GM20000 (cell line): ENCODE results near the gene CITED2.

Experiments used
- DNase-seq: peaks from one replicate; pipeline ENCODE4 v3.0.0; 2012; ENCODE audit warnings: low spot score
- TF ChIP-seq, protein P1 (sequence below): IDR thresholded peaks from 2 replicates; pipeline ENCODE4 v1.5.1; 2012; ENCODE audit warnings: mild to moderate bottlenecking, control low read depth; ENCODE audit errors: extremely low read depth, missing control alignments

Gene CITED2

DNA sequence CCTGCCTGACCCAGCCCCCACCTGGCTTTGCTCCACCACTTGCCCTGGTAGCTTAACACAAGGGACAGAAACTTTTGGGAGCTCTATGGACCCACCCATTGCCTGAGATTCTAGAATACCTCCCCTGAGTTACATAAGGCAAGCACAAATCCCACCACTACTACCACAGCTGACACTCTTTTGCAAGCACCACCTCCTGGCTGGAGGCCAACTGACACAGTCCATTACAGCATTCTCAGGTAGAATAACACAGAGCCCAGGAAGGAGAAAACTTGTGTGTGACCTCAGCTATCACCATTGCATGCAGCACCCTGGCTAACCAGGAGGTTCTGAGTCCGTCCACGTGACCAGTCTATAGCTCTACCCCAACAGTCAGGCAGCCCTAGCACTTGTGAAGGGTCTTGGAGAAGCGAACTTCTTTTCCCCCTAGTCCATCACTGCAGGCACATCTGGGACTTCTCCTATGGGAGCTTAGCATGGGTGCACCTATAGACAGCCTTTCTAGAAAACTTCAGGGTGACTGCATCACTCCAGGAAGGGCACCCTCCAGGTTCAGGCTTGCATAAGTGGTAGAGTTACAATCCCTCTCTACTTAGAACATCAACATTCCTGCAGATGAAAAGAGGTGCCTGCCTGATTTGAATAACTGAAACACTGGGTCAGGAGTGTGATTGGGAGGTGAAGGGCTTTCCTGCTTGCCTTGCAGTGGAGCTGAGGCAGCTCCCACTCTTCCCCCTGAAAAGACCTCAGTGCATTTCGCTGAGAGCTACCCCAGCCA is 30.1 kb downstream of the CITED2 start:
- TF ChIP-seq, protein P1, sequence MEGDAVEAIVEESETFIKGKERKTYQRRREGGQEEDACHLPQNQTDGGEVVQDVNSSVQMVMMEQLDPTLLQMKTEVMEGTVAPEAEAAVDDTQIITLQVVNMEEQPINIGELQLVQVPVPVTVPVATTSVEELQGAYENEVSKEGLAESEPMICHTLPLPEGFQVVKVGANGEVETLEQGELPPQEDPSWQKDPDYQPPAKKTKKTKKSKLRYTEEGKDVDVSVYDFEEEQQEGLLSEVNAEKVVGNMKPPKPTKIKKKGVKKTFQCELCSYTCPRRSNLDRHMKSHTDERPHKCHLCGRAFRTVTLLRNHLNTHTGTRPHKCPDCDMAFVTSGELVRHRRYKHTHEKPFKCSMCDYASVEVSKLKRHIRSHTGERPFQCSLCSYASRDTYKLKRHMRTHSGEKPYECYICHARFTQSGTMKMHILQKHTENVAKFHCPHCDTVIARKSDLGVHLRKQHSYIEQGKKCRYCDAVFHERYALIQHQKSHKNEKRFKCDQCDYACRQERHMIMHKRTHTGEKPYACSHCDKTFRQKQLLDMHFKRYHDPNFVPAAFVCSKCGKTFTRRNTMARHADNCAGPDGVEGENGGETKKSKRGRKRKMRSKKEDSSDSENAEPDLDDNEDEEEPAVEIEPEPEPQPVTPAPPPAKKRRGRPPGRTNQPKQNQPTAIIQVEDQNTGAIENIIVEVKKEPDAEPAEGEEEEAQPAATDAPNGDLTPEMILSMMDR: no peak
- DNase-seq: no peak

DNA sequence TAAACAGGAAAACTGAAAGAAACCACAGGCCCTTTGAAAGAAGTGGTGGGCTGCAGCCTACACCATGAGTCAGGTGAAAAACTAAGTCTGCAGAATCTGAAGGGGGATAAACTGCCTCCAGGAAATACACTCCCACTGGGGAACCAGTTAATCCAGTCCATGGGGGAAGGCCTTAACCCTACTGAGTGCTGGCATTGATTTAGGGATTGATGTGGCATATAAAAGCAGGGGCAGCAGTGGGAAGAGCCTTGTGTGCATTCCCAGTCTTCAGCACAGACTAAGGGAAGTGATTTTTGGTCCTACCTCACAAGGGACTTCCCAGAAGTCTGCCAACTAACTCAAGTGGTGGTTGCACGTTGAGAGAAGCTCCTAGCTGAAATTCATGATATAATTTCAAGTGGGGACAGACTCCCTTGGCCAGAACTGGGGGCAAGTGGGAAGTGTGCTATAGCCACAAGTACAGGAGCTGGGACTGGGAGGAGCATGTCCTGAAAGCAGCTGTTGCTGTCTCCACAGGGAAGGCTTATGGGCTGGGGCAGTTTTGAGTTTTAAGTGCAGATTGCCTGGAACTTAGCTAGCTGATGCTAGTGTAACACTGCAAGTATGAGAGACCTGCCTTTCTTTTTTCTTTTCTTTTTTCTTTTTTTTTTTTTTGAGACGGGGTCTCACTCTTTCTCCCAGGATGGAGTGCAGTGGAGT is 31.2 kb downstream of the CITED2 start:
- TF ChIP-seq, protein P1: no peak

GRCh38 chr6:139341060-139341459 is 33.4 kb downstream of the CITED2 start:
- no peak for DNase-seq
- TF ChIP-seq, protein P1: no peak

More for the DNA sequence above, 31.2 kb downstream of the CITED2 start:
- no peak for DNase-seq

- DNase-seq: no peak
- TF ChIP-seq, protein P1: no peak
Observed at GRCh38 chr6:139338795-139339194, 35.7 kb downstream of the CITED2 start.

DNA sequence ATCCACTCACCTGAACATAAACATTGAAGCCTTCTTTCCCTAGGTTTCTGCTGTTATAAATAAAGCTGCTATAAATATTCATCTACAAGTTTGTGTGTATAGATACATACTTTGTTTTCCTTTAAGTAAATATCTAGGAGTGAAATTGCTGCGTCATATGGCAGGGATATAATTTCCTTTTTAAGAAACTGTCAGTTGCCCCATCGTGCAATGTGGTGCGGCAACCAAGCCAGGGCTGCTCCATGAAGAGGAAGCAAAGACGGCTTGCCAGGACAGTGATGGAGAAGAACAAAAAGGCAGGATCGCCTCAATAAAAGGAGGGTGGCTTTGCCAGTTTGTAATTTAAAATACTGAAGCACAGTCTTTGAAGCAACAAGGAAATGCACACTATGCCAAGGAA is 36.6 kb downstream of the CITED2 start:
- TF ChIP-seq, protein P1: no peak
- DNase-seq: no peak

DNA sequence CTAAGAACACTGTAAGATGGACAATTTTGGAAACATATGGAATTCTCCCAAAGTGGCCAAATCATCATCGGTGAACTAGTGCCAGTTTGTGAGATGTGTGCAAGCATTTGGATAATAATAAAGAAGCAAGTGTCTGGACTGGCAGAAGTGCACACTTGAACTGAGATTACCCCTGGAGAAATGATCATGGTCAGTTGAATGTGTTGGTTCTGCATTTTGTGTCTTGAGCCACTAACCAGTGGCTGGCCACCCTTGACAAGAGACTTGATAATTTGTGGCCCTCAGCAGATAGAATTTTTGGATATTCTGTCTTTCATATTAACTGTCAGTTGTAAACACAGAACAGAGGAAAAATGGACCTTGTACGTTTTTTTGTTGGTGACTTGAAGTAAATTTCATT is 37.4 kb downstream of the CITED2 start:
- no peak for DNase-seq
- TF ChIP-seq, protein P1: no peak

GRCh38 chr6:139336488-139336887 is 38.0 kb downstream of the CITED2 start:
- TF ChIP-seq, protein P1: no peak
- no peak for DNase-seq
